Esophagus muscularis mucosa (tissue), 3 donors: ENCODE results near the gene RABL6.

Experiments used
- CTCF ChIP-seq, 3 experiments: fragments of 200-600 bp in 2 of 3; fragments of 450-650 bp in 1 of 3; sonication (generic) in 2 of 3; IDR thresholded peaks; one replicate each; pipeline ENCODE4 v1.5.1; 2017 to 2019; ENCODE audit warnings: antibody characterized with exemption in 3 of 3, mild to moderate bottlenecking in 2 of 3, moderate library complexity in 1 of 3
- POLR2A ChIP-seq: fragments of 450-650 bp; IDR thresholded peaks from one replicate; pipeline ENCODE4 v1.6.1; 2017; ENCODE audit warnings: antibody characterized with exemption, moderate library complexity, mild to moderate bottlenecking, low read depth
- POLR2AphosphoS5 ChIP-seq, 2 donors: sonication (generic); formaldehyde crosslinking; IDR thresholded peaks; one replicate each; pipeline ENCODE4 v1.6.1; 2017; ENCODE audit warnings: antibody characterized with exemption in 2 of 2

GRCh38 chr9:136831720-136832104, 24.0 kb downstream of the RABL6 start:
- no peak for TF ChIP-seq CTCF (IDR thresholded peaks at IDR 0.05)
- no peak for TF ChIP-seq POLR2A
- TF ChIP-seq POLR2AphosphoS5 (IDR thresholded peaks at IDR 0.05) = no peak
